AG04450 (cell line): ENCODE measurements around the gene DDR1. TPM values are rescaled to one million over a fixed set of nuclear protein-coding genes. Genes with fewer than 3 reads are reported as not detected.
"Not testable (repeated sequence)": the region's sequence is repeated elsewhere in the genome, so short reads cannot be mapped to it uniquely, and the experiment has no call there.

Source experiments
- CTCF ChIA-PET: fragments of 300-600, 350-600 bp; formaldehyde crosslinking; extraction: SDS; loops from one replicate; lab custom pipeline; 2022; ENCODE audit warnings: antibody characterized with exemption, inconsistent platforms; lab: Charles Lee
- POLR2A ChIA-PET: fragments of 350-600 bp; formaldehyde crosslinking; extraction: SDS; loops from one replicate; lab custom pipeline; 2021; ENCODE audit warnings: antibody characterized with exemption, inconsistent platforms; lab: Yijun Ruan, JAX
- DNase-seq: peaks from one replicate; pipeline ENCODE4 v3.0.0-alpha.2; 2011; ENCODE audit warnings: low read depth, low spot score
- H3K27ac ChIP-seq: one replicate; pipeline ENCODE4 v1.5.1; 2012; ENCODE audit warnings: low read depth, low read length, control low read depth
- H3K27me3 ChIP-seq: one replicate; pipeline ENCODE4 v1.6.0; 2012; ENCODE audit warnings: low read length; ENCODE audit not compliant: control insufficient read depth, insufficient read depth
- H3K4me3 ChIP-seq: 2 replicates; pipeline ENCODE4 v1.5.1; 2011; ENCODE audit warnings: mild to moderate bottlenecking, low read depth, low read length, control low read depth
- H3K9me3 ChIP-seq: 2 replicates; pipeline ENCODE4 v1.5.1; 2012; ENCODE audit warnings: low read length; ENCODE audit not compliant: control insufficient read depth, insufficient read depth
- CTCF ChIP-seq: IDR thresholded peaks from 2 replicates; pipeline ENCODE4 v1.5.1; 2011; ENCODE audit warnings: low read depth, low read length, control low read depth, inconsistent platforms
- polyA plus RNA-seq: library from polyadenylated mRNA; depleted of rRNA; stranded (reverse); fragments of >200 nt; gene quantifications from 2 replicates; pipeline ENCODE4 v1.2.3, GENCODE V29; 2011

The DDR1 gene
- polyA plus RNA-seq, 1 experiment, result 9.9 TPM

- ChIA-PET POLR2A (no interaction called here), CTCF (interaction anchor here (1.3 kb wide), 1 partner anchor 20 kb away, joined by 5 read pairs; no protein-coding TSS in a partner anchor)
- Histone ChIP-seq H3K4me3 (no peak overlapping the region), H3K27me3 (peaks cover 4% of the 10 kb centered on the region), H3K9me3 (peaks cover 9% of the 10 kb centered on the region), H3K27ac (no peak overlapping the region)
- TF ChIP-seq CTCF, result no peak
- no peak for DNase-seq
Observed at GRCh38 chr6:30857549-30857948, 26.8 kb upstream of the DDR1 start.

GRCh38 chr6:30859726-30860125 is 24.6 kb upstream of the DDR1 start:
- CTCF ChIA-PET, result not testable (repeated sequence)

DNA sequence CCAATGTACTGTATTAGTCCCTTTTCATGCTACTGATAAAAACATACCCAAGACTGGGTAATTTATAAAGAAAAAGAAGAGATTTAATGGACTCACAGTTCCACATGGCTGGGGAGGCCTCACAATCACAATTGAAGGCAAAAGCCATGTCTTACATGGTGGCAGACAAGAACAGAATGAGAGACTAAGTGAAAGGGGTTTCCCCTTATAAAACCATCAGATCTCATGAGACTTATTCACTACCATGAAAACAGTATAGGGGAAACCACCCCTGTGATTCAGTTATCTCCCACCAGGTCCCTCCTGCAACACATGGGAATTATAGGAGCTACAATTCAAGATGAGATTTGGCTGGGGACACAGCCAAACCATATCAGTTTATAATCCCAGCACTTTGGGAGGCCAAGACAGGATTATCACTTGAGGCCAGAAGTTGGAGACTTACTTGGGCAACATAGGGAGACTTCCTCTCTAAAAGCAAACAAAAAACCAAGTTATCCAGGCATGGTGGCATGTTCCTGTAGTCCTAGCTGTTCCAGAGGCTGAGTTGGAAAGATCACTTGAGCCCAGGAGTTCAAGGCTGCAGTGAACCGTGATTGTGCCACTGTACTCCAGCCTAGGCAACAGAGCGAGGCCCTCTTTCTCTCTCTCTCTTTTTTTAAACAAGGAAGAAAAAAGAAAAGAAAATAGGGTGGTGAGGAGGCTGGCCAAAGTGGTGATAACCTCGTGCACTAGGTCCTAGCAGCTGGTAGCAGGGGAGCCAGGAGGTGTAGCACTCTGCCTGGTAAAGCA is 22.9 kb upstream of the DDR1 start:
- Histone ChIP-seq H3K27ac (no peak overlapping the region), H3K4me3 (no peak overlapping the region), H3K27me3 (peaks cover 21% of the 10 kb centered on the region), H3K9me3 (peaks cover 9% of the 10 kb centered on the region)
- DNase-seq, result no peak
- ChIA-PET POLR2A (interaction anchor here (0.9 to 1.0 kb wide), 2 partner anchors 18 to 21 kb away, joined by 4 read pairs; no protein-coding TSS in a partner anchor), CTCF (no interaction called here)
- no peak for TF ChIP-seq CTCF

More at GRCh38 chr6:30859726-30860125, 24.6 kb upstream of the DDR1 start:
- H3K27me3 ChIP-seq, result peaks cover 13% of the 10 kb centered on the region
- H3K9me3 ChIP-seq, H3K27ac ChIP-seq, POLR2A ChIA-PET, H3K4me3 ChIP-seq, DNase-seq: not testable (repeated sequence)

DNA sequence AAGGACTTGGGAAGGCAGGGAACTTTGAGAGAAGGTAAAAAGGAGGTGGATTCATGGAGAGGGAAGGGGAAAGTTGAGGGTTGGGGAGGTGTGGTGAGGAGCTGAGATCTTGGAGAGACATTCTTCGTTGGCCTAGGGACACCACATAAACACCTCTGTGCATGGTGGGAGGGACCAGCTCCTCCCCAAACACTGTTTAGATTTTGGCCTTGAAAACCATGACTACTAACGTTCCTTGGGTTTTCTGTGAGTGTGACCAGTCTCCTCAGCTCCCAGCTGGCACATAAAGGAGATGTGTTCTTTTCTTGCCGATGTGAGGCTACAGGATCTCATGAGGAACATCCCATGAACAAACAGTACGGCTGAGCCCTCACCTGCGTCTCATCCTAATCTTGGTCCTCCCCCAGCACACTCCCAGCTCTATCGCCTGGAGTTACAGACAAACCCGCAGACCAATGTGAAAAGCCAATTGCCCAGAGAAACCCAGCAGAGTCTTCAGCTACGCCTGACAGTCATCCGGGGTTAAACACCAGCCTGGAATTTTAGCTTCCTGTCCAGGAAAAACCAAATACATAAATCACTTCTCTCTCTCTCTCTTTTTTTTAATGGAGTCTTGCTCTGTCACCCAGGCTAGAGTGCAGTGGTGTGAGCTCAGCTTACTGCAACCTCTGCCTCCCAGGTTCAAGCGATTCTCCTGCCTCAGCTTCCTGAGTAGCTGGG is 22.0 kb upstream of the DDR1 start:
- no peak overlapping the region for H3K27ac ChIP-seq
- H3K4me3 ChIP-seq, result no peak overlapping the region
- peaks cover 17% of the 10 kb centered on the region for H3K27me3 ChIP-seq
- ChIA-PET CTCF (interaction anchor here (0.9 kb wide), 1 partner anchor 18 kb away, joined by 3 read pairs; no protein-coding TSS in a partner anchor), POLR2A (interaction anchor here (0.9 to 1.0 kb wide), 2 partner anchors 19 to 20 kb away, joined by 4 read pairs; no protein-coding TSS in a partner anchor)
- H3K9me3 ChIP-seq, result peaks cover 9% of the 10 kb centered on the region
- no peak for DNase-seq
- TF ChIP-seq CTCF, result no peak

- CTCF ChIA-PET, result no interaction called here
- no peak for TF ChIP-seq CTCF
- no peak overlapping the region for H3K27ac ChIP-seq
- peaks cover 11% of the 10 kb centered on the region for H3K9me3 ChIP-seq
- no peak overlapping the region for H3K4me3 ChIP-seq
- peaks cover 17% of the 10 kb centered on the region for H3K27me3 ChIP-seq
- POLR2A ChIA-PET, result no interaction called here
- no peak for DNase-seq
Observed at GRCh38 chr6:30864325-30864724, 20.0 kb upstream of the DDR1 start.

DNA sequence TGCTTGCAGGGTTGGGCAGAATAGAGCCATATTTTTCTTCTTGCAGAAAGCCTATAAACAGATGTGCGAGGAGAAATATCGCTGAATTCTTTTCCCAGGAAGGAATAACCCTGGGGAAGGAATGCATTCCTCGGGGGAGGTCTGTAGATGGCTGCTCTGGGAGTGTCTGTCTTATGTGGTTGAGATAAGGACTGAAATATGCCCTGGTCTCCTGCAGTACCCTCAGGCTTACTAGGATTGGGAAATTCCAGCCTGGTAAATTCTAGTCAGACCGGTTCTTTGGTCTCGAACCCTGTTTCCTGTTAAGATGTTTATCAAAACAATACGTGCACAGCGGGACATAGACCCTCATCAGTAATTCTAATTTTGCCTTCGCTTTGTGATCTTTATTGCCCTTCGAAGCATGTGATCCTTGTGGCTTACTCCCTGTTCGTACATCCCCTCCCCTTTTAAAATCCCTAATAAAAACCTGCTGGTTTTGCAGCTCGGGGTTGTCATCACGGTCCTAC is 15.0 kb upstream of the DDR1 start:
- Histone ChIP-seq H3K9me3 (peaks cover 13% of the 10 kb centered on the region; the same call in 1 of the 2 replicates), H3K27me3 (peaks cover 12% of the 10 kb centered on the region)
- H3K27ac ChIP-seq, DNase-seq, POLR2A ChIA-PET, CTCF ChIA-PET, H3K4me3 ChIP-seq: not testable (repeated sequence)
